Measurements from ENCODE around the gene TEDC2. TPM values are rescaled to one million over a fixed set of nuclear protein-coding genes. Genes with fewer than 3 reads are reported as not detected.

TEDC2 gene
- total and polyA plus RNA-seq, 3 donors from 2014 or later: 7.7 to 19.4 (median 18.0) TPM

GRCh38 chr16:2500918-2501750 lies 41.2 kb downstream of the TEDC2 start:
- WGBS, 2 donors: 47% methylated on average over 23 of the region's 23 CpGs; no CpG with 5 or more reads in 1 of the 2 donors
- Histone ChIP-seq H3K4me1 (peaks cover 30% of the 10 kb centered on the region), H3K36me3 (ENCODE audit: low read depth, missing control alignments) (no peaks in the 10 kb centered on the region), H3K27me3 (no peaks in the 10 kb centered on the region), H3K9me3 (no peaks in the 10 kb centered on the region), H3K4me3 (no peak overlapping the region), H3K27ac (peak overlapping the region in 1 of 2 donors; percentile 51)
- intact Hi-C loops (cut with DNase I; ENCODE audit: low total_unique reads): no loop called here
- peak; percentile 91 for DNase-seq
- TF ChIP-seq POLR2A (IDR thresholded peaks at IDR 0.05): no peak
- TF ChIP-seq, protein P1, sequence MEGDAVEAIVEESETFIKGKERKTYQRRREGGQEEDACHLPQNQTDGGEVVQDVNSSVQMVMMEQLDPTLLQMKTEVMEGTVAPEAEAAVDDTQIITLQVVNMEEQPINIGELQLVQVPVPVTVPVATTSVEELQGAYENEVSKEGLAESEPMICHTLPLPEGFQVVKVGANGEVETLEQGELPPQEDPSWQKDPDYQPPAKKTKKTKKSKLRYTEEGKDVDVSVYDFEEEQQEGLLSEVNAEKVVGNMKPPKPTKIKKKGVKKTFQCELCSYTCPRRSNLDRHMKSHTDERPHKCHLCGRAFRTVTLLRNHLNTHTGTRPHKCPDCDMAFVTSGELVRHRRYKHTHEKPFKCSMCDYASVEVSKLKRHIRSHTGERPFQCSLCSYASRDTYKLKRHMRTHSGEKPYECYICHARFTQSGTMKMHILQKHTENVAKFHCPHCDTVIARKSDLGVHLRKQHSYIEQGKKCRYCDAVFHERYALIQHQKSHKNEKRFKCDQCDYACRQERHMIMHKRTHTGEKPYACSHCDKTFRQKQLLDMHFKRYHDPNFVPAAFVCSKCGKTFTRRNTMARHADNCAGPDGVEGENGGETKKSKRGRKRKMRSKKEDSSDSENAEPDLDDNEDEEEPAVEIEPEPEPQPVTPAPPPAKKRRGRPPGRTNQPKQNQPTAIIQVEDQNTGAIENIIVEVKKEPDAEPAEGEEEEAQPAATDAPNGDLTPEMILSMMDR (IDR thresholded peaks at IDR 0.05): peak; percentile 97 to 98 (median 98)

DNA sequence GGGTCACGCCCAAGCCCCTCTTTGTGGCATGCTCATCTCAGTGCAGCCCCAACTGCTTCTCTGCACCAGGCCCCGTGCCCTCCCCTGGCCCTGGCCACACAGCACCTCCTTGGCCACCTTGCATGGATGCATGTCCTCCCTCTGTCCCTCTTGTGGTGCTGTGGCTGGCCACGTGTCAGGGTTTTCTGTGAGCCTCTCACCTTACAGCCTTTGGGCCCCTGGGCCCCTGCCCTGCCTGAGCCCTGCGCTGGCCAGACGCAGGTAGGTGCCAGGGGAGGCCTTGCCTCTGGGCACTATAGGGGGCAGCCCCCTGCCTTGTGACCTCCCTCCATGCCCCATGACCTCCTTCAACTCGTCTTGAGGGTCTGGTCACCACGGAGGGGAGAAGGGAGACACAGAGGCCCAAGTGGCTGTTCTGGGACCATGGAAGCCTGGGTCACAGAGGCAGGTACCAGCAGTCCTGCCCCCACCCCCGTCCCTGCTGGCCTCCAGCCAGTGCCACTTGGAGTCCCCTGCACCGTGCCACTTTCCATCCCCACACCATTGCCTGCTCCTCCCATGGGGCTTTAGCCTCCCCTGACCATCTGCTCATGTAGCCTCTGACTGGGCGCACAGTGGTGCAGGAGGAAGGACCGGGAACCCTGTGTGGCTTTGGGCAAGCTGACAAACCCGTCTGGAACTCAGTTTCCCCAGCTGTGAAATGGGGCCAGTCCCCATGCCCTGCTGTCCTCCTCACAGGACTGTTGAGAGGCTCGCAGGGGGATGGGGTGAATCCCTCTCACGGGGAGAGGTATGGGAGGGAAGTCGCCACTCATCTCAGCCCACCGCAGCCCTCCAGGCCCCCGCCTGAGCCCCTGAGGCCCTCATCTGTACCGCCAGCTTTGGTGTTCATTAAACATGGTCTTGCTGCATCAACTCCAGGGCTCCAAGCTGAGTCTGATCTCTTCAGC lies 42.3 kb downstream of the TEDC2 start:
- no peak overlapping the region for H3K4me3 ChIP-seq

DNA sequence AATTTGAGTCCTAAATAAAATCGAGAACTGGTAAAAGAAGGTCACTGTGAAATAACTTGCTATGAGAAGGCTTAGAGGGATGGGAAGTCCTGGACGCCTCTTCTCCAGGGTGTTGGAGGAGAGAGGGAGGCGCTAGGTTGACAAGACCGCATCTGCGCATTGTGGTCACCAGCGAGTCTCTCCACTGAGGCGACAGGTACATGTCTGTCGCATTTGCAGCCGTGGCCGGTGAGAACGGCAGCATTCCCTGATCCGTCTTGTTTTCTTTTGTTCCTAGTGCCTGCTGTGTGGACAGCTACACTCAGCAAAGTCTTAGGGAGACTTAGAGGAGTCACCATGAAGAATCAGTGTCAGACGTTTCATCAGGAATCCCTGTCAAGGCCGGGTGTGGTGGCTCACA lies 45.8 kb downstream of the TEDC2 start:
- WGBS, 2 donors: 90% methylated on average over 14 of the region's 14 CpGs
- TF ChIP-seq, protein P1 (IDR thresholded peaks at IDR 0.05): no peak
- H3K27me3 ChIP-seq: no peaks in the 10 kb centered on the region
- no peak for DNase-seq
- H3K4me3 ChIP-seq: no peak overlapping the region
- H3K9me3 ChIP-seq: no peaks in the 10 kb centered on the region
- intact Hi-C loops (cut with DNase I; ENCODE audit: low total_unique reads): no loop called here
- H3K4me1 ChIP-seq: peaks cover 15% of the 10 kb centered on the region
- no peak overlapping the region for H3K27ac ChIP-seq
- no peaks in the 10 kb centered on the region for H3K36me3 ChIP-seq (ENCODE audit: low read depth, missing control alignments)

More for the DNA sequence above, 42.3 kb downstream of the TEDC2 start:
- no peak overlapping the region for H3K27ac ChIP-seq
- peaks cover 26% of the 10 kb centered on the region for H3K4me1 ChIP-seq
- DNase-seq: no peak
- H3K36me3 ChIP-seq (ENCODE audit: low read depth, missing control alignments): no peaks in the 10 kb centered on the region
- TF ChIP-seq, protein P1 (IDR thresholded peaks at IDR 0.05): no peak
- no peak for TF ChIP-seq POLR2A (IDR thresholded peaks at IDR 0.05)
- H3K9me3 ChIP-seq: no peaks in the 10 kb centered on the region
- H3K27me3 ChIP-seq: no peaks in the 10 kb centered on the region
- intact Hi-C loops (cut with DNase I; ENCODE audit: low total_unique reads): no loop called here
- 68 to 86% methylated on average over 7 to 18 of the region's 18 CpGs for WGBS, 2 donors

GRCh38 chr16:2507052-2507659 lies 47.2 kb downstream of the TEDC2 start:
- Histone ChIP-seq H3K4me3 (no peak overlapping the region), H3K27ac (peak overlapping the region in 1 of 2 donors; percentile 50), H3K36me3 (ENCODE audit: low read depth, missing control alignments) (no peaks in the 10 kb centered on the region), H3K9me3 (no peaks in the 10 kb centered on the region), H3K27me3 (no peaks in the 10 kb centered on the region), H3K4me1 (peaks cover 7% of the 10 kb centered on the region)
- DNase-seq: no peak
- TF ChIP-seq, protein P1 (IDR thresholded peaks at IDR 0.05): no peak
- TF ChIP-seq POLR2A (IDR thresholded peaks at IDR 0.05): no peak
- intact Hi-C loops (cut with DNase I; ENCODE audit: low total_unique reads): no loop called here
- 86% methylated on average over 13 to 14 of the region's 14 CpGs for WGBS, 2 donors

Data from testis (tissue), 3 donors.